HCT116 (cell line): ENCODE measurements around the gene FRZB. TPM values are rescaled to one million over a fixed set of nuclear protein-coding genes. Genes with fewer than 3 reads are reported as not detected.

Source experiments
- ATAC-seq: fragments of 200-7000 bp; cut with Tn5 transposase; 2 replicates; pipeline ENCODE4 v1.9.1; 2020; ENCODE audit warnings: mild to moderate bottlenecking, moderate library complexity
- BruUV-seq: library from RNA; stranded (reverse); fragments of 400-500 nt; replicated peaks from 2 replicates; lab custom pipeline; 2021; lab: Mats Ljungman, UMichigan
- CTCF ChIA-PET: fragments of 300-600 bp; sonication (Branson Sonifier 250); formaldehyde crosslinking; loops from one replicate; lab custom pipeline; 2021; ENCODE audit warnings: antibody characterized with exemption; lab: Charles Lee
- POLR2A ChIA-PET: fragments of 300-600, 350-600 bp; sonication (Branson Sonifier 250); formaldehyde crosslinking; loops from one replicate; lab custom pipeline; 2021; ENCODE audit warnings: antibody characterized with exemption; lab: Charles Lee
- RAD21 ChIA-PET, 2 experiments: fragments of 300-600 bp; sonication (Branson Sonifier 250); formaldehyde crosslinking; loops; one replicate each; lab custom pipeline; 2023; ENCODE audit warnings: low total read pairs in 2 of 2; ENCODE audit not compliant: uncharacterized antibody in 2 of 2, unreplicated experiment in 2 of 2, low non-redundant PET in 1 of 2; lab: Charles Lee
- DNase-seq: peaks from one replicate; pipeline ENCODE4 v3.0.0-alpha.2; 2010; ENCODE audit warnings: low read depth, low spot score
- H2AFZ ChIP-seq: fragments of 200-600 bp; shearing (Covaris generic), sonication (generic); 2 replicates; pipeline ENCODE4 v1.6.1; 2017; ENCODE audit warnings: low read depth, mixed run types, mixed read lengths, antibody characterized with exemption, low read length; ENCODE audit not compliant: poor library complexity, severe bottlenecking
- H3K27ac ChIP-seq: 2 replicates; pipeline ENCODE4 v1.5.1; 2012; ENCODE audit warnings: low read depth, low read length
- H3K27me3 ChIP-seq: fragments of 200-600 bp; sonication (generic); 2 replicates; pipeline ENCODE4 v1.6.1; 2016; ENCODE audit warnings: mixed run types, low read length, mixed read lengths; ENCODE audit not compliant: insufficient read depth
- H3K36me3 ChIP-seq, 2 experiments: fragments of 200-500 bp in 1 of 2; fragments of 200-600 bp in 1 of 2; sonication (Bioruptor generic) in 1 of 2; sonication (generic) in 1 of 2; 2 replicates each; pipeline versions ENCODE4 v1.5.1 to v1.6.1; 2014 to 2016; ENCODE audit warnings: low read length in 2 of 2, inconsistent platforms in 1 of 2, mixed read lengths in 1 of 2, mixed run types in 1 of 2; ENCODE audit not compliant: insufficient read depth in 2 of 2, control insufficient read depth in 1 of 2
- H3K4me1 ChIP-seq, 2 experiments: fragments of 200-600 bp in 1 of 2; sonication (generic) in 1 of 2; 2 replicates each; pipeline versions ENCODE4 v1.5.1 to v1.6.1; 2012 to 2017; ENCODE audit warnings: low read length in 2 of 2, inconsistent platforms in 1 of 2, mild to moderate bottlenecking in 1 of 2, mixed read lengths in 1 of 2, mixed run types in 1 of 2, moderate library complexity in 1 of 2; ENCODE audit not compliant: insufficient read depth in 2 of 2, control insufficient read depth in 1 of 2
- H3K4me2 ChIP-seq: fragments of 200-600 bp; sonication (generic); 2 replicates; pipeline ENCODE4 v1.6.1; 2017; ENCODE audit warnings: mixed run types, low read length, mixed read lengths
- H3K4me3 ChIP-seq, 2 experiments: fragments of 200-600 bp in 1 of 2; sonication (generic) in 1 of 2; replicated peaks in 1 of 2; 2 replicates each; pipeline ENCODE4 v1.5.1; 2011 to 2016; ENCODE audit warnings: low read length in 2 of 2, control low read depth in 1 of 2, low read depth in 1 of 2, mild to moderate bottlenecking in 1 of 2, mixed read lengths in 1 of 2, mixed run types in 1 of 2
- H3K79me2 ChIP-seq: fragments of 200-600 bp; sonication (generic); 2 replicates; pipeline ENCODE4 v1.6.1; 2017; ENCODE audit warnings: mild to moderate bottlenecking, mixed run types, low read length, moderate library complexity, mixed read lengths; ENCODE audit not compliant: insufficient read depth
- H3K9ac ChIP-seq: fragments of 200-600 bp; sonication (generic); 2 replicates; pipeline ENCODE4 v1.6.1; 2016; ENCODE audit warnings: low read length, mixed read lengths
- H3K9me2 ChIP-seq: fragments of 200-600 bp; sonication (generic), shearing (Covaris generic); 2 replicates; pipeline ENCODE4 v1.6.1; 2017; ENCODE audit warnings: mixed run types, mild to moderate bottlenecking, moderate library complexity; ENCODE audit not compliant: insufficient read depth
- H3K9me3 ChIP-seq, 2 experiments: fragments of 200-500 bp in 1 of 2; fragments of 200-600 bp in 1 of 2; sonication (Bioruptor generic) in 1 of 2; sonication (generic) in 1 of 2; 2 replicates each; pipeline ENCODE4 v1.6.1; 2014 to 2017; ENCODE audit warnings: low read length in 2 of 2, mixed read lengths in 2 of 2, inconsistent platforms in 1 of 2, low read depth in 1 of 2, mild to moderate bottlenecking in 1 of 2, mixed run types in 1 of 2, moderate library complexity in 1 of 2; ENCODE audit not compliant: control insufficient read depth in 1 of 2, insufficient read depth in 1 of 2
- H4K20me1 ChIP-seq: fragments of 200-600 bp; sonication (generic), shearing (Covaris generic); 2 replicates; pipeline ENCODE4 v1.6.1; 2017; ENCODE audit warnings: mixed run types, mild to moderate bottlenecking, moderate library complexity; ENCODE audit not compliant: insufficient read depth
- CBX3 ChIP-seq: IDR thresholded peaks from 2 replicates; pipeline ENCODE4 v1.6.1; 2012; ENCODE audit warnings: low read depth
- EGR1 ChIP-seq: IDR thresholded peaks from 2 replicates; pipeline ENCODE4 v1.6.1; 2012; ENCODE audit warnings: low read depth
- EZH2 ChIP-seq: fragments of 200-600 bp; sonication (generic); IDR thresholded peaks from 2 replicates; pipeline ENCODE4 v1.6.1; 2017; ENCODE audit warnings: antibody characterized with exemption, mixed run types
- FOSL1 ChIP-seq: IDR thresholded peaks from 2 replicates; pipeline ENCODE4 v1.6.1; 2012; ENCODE audit warnings: low read depth
- POLR2AphosphoS5 ChIP-seq: IDR thresholded peaks from 2 replicates; pipeline ENCODE4 v1.6.1; 2011; ENCODE audit warnings: mild to moderate bottlenecking, low read depth, low read length, moderate library complexity
- SRF ChIP-seq: IDR thresholded peaks from 2 replicates; pipeline ENCODE4 v1.6.1; 2012; ENCODE audit warnings: low read depth
- TCF7L2 ChIP-seq: IDR thresholded peaks from 2 replicates; pipeline ENCODE4 v1.7.0; 2011; ENCODE audit warnings: borderline replicate concordance, inconsistent platforms; ENCODE audit not compliant: insufficient read depth, insufficient read length; ENCODE audit errors: extremely low read depth
- ZNF274 ChIP-seq: fragments of 200-500 bp; sonication (Bioruptor generic); IDR thresholded peaks from 2 replicates; pipeline ENCODE4 v1.6.1; 2014; ENCODE audit warnings: mild to moderate bottlenecking, low read depth, low read length, inconsistent platforms
- intact Hi-C: fragments of 100-400 bp; cut with micrococcal nuclease; formaldehyde crosslinking; loops from 2 replicates; pipeline ENCODE4 v1.10.0; 2022
- total RNA-seq: library from RNA; stranded (reverse); gene quantifications from one replicate; pipeline ENCODE4 v1.2.1, GENCODE V29; 2021; ENCODE audit not compliant: unreplicated experiment
- TF ChIP-seq, protein P1 (sequence below): IDR thresholded peaks from 2 replicates; pipeline ENCODE4 v1.6.1; 2012; ENCODE audit warnings: low read depth

FRZB gene
- total RNA-seq, 1 experiment from 2014 or later = 0.49 TPM

DNA sequence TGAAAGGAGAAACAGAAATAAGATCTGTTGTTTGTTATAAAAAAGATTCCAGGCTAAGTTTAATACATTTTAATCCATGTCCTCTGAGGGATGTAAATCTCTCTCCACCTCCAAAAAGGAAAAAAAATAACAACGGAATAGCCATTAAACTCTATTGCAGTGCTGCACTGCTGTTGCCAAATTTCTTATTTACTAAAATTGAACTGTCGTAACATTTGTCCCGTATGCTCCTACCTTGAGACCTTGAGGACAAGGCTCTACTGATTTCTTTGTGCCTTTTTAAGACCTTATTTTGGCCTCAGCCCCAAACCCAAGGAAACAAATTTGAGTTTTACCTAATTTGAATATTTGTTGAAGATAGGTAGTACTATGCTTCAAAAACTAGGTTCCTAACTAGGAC, 56.4 kb downstream of the FRZB start:
- no peaks in the 10 kb centered on the region for H3K36me3 ChIP-seq
- H3K4me2 ChIP-seq = no peak overlapping the region
- no peaks in the 10 kb centered on the region for H4K20me1 ChIP-seq
- intact Hi-C loops = no loop called here
- no TSS peak for BruUV-seq
- no peak overlapping the region for H3K9ac ChIP-seq
- H3K4me1 ChIP-seq = no peaks in the 10 kb centered on the region
- no peak overlapping the region for H2AFZ ChIP-seq
- ChIA-PET RAD21 (no interaction called here), POLR2A (no interaction called here), CTCF (no interaction called here)
- H3K27me3 ChIP-seq = no peaks in the 10 kb centered on the region
- no peak overlapping the region for H3K4me3 ChIP-seq
- no peak overlapping the region for H3K27ac ChIP-seq
- DNase-seq = no peak
- ATAC-seq = no peak
- H3K9me3 ChIP-seq = no peaks in the 10 kb centered on the region
- H3K79me2 ChIP-seq = no peaks in the 10 kb centered on the region
- no peak for TF ChIP-seq POLR2AphosphoS5
- TF ChIP-seq FOSL1 = no peak
- TF ChIP-seq SRF = no peak
- TF ChIP-seq EGR1 = no peak
- no peak for TF ChIP-seq ZNF274
- TF ChIP-seq EZH2 = no peak
- TF ChIP-seq, all 23 proteins: peak for 0
- no peaks in the 10 kb centered on the region for H3K9me2 ChIP-seq

DNA sequence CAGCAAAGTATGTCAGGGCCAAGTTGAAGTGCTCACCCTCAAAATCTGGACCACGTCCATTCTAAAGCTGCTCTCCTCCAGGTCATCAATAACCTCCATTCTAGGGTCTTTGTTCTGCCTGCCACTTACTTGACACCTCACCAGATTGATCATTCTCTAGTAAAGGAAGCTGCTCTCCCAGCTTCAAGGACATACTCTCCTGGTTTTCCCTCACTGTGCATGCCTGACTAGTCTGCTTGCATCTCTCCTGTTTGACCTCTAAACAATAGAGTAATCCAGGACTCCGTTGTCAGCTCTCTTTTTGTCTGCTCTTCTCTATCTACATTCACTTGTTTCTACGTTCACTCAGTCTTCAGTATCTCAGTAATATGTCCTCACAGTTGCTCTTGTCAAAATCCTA, 59.1 kb downstream of the FRZB start:
- TF ChIP-seq POLR2AphosphoS5 (no peak), TCF7L2 (no peak), CBX3 (no peak)
- TF ChIP-seq, protein P1, sequence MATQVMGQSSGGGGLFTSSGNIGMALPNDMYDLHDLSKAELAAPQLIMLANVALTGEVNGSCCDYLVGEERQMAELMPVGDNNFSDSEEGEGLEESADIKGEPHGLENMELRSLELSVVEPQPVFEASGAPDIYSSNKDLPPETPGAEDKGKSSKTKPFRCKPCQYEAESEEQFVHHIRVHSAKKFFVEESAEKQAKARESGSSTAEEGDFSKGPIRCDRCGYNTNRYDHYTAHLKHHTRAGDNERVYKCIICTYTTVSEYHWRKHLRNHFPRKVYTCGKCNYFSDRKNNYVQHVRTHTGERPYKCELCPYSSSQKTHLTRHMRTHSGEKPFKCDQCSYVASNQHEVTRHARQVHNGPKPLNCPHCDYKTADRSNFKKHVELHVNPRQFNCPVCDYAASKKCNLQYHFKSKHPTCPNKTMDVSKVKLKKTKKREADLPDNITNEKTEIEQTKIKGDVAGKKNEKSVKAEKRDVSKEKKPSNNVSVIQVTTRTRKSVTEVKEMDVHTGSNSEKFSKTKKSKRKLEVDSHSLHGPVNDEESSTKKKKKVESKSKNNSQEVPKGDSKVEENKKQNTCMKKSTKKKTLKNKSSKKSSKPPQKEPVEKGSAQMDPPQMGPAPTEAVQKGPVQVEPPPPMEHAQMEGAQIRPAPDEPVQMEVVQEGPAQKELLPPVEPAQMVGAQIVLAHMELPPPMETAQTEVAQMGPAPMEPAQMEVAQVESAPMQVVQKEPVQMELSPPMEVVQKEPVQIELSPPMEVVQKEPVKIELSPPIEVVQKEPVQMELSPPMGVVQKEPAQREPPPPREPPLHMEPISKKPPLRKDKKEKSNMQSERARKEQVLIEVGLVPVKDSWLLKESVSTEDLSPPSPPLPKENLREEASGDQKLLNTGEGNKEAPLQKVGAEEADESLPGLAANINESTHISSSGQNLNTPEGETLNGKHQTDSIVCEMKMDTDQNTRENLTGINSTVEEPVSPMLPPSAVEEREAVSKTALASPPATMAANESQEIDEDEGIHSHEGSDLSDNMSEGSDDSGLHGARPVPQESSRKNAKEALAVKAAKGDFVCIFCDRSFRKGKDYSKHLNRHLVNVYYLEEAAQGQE = no peak
- H2AFZ ChIP-seq = no peak overlapping the region
- no peaks in the 10 kb centered on the region for H3K36me3 ChIP-seq
- H3K9me2 ChIP-seq = no peaks in the 10 kb centered on the region
- H3K27ac ChIP-seq = no peak overlapping the region
- no peak overlapping the region for H3K9ac ChIP-seq
- no peaks in the 10 kb centered on the region for H3K79me2 ChIP-seq
- POLR2A ChIA-PET = no interaction called here
- no peaks in the 10 kb centered on the region for H4K20me1 ChIP-seq
- intact Hi-C loops = no loop called here
- DNase-seq = no peak
- CTCF ChIA-PET = no interaction called here
- ATAC-seq = no peak
- H3K4me1 ChIP-seq = no peaks in the 10 kb centered on the region
- RAD21 ChIA-PET = no interaction called here
- no peaks in the 10 kb centered on the region for H3K9me3 ChIP-seq
- no TSS peak for BruUV-seq
- H3K4me3 ChIP-seq = no peak overlapping the region
- no peaks in the 10 kb centered on the region for H3K27me3 ChIP-seq
- H3K4me2 ChIP-seq = no peak overlapping the region
